K562 (cell line): Measurements from ENCODE around the gene SEC31A. TPM values are rescaled to one million over a fixed set of nuclear protein-coding genes. Genes with fewer than 3 reads are reported as not detected.

ENCODE experiments used
- CREB1 ChIP-seq, 2 experiments: sonication (generic) in 1 of 2; formaldehyde crosslinking in 1 of 2; IDR thresholded peaks; 2 replicates each; pipeline versions ENCODE4 v1.6.1 to v1.8.0; 2012 to 2022; ENCODE audit warnings: inconsistent platforms in 1 of 2, mild to moderate bottlenecking in 1 of 2, missing genetic modification reagents in 1 of 2, moderate library complexity in 1 of 2
- CSDE1 ChIP-seq, 2 experiments: fragments of 450-650 bp; IDR thresholded peaks; 2 replicates each; pipeline ENCODE4 v1.6.1; 2016; ENCODE audit warnings: mild to moderate bottlenecking in 1 of 2
- POLR3G ChIP-seq: IDR thresholded peaks from 2 replicates; pipeline ENCODE4 v1.6.1; 2011; ENCODE audit not compliant: insufficient read length, insufficient replicate concordance; ENCODE audit errors: extremely low read depth
- ZKSCAN1 ChIP-seq: fragments of 150-350 bp; IDR thresholded peaks from 2 replicates; pipeline ENCODE4 v1.6.1; 2016; ENCODE audit warnings: low read depth, low read length
- polyA plus RNA-seq, 8 experiments: library from polyadenylated mRNA; depleted of rRNA in 4 of 8; stranded (reverse) in 5 of 8; unstranded in 3 of 8; fragments of >200 nt; fragmentation: Nextera tagmentation in 2 of 8; fragmentation: Illumina TruSeq in 1 of 8; extraction: Ambion mirVana in 2 of 8; extraction: Trizol in 1 of 8; gene quantifications; 2 replicates each; pipeline versions ENCODE4 v1.2.1 to v1.2.3, GENCODE V29; 2011 to 2014; ENCODE audit warnings: inconsistent platforms in 1 of 8, missing spikeins in 1 of 8
- total RNA-seq, 7 experiments: library from RNA; depleted of rRNA in 6 of 7; stranded (reverse); fragments of >200 nt in 6 of 7; fragmentation: Illumina TruSeq in 2 of 7; extraction: Trizol in 2 of 7; gene quantifications; 2 replicates each; pipeline versions ENCODE4 v1.2.1 to v1.2.3, GENCODE V29; 2011 to 2021; ENCODE audit warnings: low replicate concordance in 1 of 7
- TF ChIP-seq, protein P1 (sequence below): fragments of 250-450 bp; sonication (Bioruptor Pico); IDR thresholded peaks from 2 replicates; pipeline ENCODE4 v1.5.0; 2021; ENCODE audit warnings: mild to moderate bottlenecking, borderline replicate concordance
- TF ChIP-seq, protein P2 (sequence below): fragments of 450-650 bp; IDR thresholded peaks from 2 replicates; pipeline ENCODE4 v1.6.1; 2018; ENCODE audit not compliant: partially characterized antibody

SEC31A gene
- total and polyA plus RNA-seq, 9 of the 15 experiments (the other 6 are each of a cell fraction or from before 2014, with no cell fraction given): 78.9 to 241 (median 173) TPM

DNA sequence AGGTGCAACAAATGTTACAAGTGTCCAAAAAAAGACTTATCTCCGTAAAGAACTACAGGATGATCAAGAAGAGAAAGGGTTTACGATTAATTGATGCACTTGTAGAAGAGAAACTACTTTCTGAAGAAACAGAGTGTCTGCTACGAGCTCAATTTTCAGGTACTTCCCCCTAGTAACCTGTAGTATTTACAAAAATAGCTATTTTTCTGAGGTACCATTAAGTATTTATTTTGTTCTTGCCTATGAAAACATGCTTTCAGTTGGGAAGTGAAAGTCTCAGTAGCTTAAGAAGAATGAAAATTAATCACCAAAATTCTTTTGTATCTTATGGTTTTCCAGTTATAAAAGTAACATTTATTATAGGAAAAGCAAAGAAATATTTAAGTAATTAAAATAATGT lies 15.5 kb upstream of the SEC31A start (continued):
- TF ChIP-seq, protein P1, sequence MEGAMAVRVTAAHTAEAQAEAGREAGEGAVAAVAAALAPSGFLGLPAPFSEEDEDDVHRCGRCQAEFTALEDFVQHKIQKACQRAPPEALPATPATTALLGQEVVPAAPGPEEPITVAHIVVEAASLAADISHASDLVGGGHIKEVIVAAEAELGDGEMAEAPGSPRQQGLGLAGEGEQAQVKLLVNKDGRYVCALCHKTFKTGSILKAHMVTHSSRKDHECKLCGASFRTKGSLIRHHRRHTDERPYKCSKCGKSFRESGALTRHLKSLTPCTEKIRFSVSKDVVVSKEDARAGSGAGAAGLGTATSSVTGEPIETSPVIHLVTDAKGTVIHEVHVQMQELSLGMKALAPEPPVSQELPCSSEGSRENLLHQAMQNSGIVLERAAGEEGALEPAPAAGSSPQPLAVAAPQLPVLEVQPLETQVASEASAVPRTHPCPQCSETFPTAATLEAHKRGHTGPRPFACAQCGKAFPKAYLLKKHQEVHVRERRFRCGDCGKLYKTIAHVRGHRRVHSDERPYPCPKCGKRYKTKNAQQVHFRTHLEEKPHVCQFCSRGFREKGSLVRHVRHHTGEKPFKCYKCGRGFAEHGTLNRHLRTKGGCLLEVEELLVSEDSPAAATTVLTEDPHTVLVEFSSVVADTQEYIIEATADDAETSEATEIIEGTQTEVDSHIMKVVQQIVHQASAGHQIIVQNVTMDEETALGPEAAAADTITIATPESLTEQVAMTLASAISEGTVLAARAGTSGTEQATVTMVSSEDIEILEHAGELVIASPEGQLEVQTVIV (CRISPR knock-in tag): no peak
- no peak for TF ChIP-seq CSDE1 (IDR thresholded peaks at IDR 0.05)
- TF ChIP-seq POLR3G: no peak
- no peak for TF ChIP-seq ZKSCAN1
- TF ChIP-seq, protein P2, sequence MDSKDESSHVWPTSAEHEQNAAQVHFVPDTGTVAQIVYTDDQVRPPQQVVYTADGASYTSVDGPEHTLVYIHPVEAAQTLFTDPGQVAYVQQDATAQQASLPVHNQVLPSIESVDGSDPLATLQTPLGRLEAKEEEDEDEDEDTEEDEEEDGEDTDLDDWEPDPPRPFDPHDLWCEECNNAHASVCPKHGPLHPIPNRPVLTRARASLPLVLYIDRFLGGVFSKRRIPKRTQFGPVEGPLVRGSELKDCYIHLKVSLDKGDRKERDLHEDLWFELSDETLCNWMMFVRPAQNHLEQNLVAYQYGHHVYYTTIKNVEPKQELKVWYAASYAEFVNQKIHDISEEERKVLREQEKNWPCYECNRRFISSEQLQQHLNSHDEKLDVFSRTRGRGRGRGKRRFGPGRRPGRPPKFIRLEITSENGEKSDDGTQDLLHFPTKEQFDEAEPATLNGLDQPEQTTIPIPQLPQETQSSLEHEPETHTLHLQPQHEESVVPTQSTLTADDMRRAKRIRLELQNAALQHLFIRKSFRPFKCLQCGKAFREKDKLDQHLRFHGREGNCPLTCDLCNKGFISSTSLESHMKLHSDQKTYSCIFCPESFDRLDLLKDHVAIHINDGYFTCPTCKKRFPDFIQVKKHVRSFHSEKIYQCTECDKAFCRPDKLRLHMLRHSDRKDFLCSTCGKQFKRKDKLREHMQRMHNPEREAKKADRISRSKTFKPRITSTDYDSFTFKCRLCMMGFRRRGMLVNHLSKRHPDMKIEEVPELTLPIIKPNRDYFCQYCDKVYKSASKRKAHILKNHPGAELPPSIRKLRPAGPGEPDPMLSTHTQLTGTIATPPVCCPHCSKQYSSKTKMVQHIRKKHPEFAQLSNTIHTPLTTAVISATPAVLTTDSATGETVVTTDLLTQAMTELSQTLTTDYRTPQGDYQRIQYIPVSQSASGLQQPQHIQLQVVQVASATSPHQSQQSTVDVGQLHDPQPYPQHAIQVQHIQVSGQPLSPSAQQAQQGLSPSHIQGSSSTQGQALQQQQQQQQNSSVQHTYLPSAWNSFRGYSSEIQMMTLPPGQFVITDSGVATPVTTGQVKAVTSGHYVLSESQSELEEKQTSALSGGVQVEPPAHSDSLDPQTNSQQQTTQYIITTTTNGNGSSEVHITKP: no peak
- TF ChIP-seq CREB1 (IDR thresholded peaks at IDR 0.05): no peak
- TF ChIP-seq CREB1 (CRISPR knock-in tag; IDR thresholded peaks at IDR 0.05): no peak
